Neural progenitor cell (in vitro differentiated cells): ENCODE measurements around the gene MYOT. TPM values are rescaled to one million over a fixed set of nuclear protein-coding genes. Genes with fewer than 3 reads are reported as not detected.

Experiments used
- DNase-seq: peaks from one replicate; pipeline ENCODE4 v3.0.0-alpha.2; 2016; ENCODE audit warnings: low spot score
- H2AFZ ChIP-seq: fragments of 200-600 bp; sonication (generic); replicated peaks from 2 replicates; pipeline ENCODE4 v1.6.1; 2016; ENCODE audit warnings: antibody characterized with exemption
- H3F3A ChIP-seq: fragments of 200-600 bp; sonication (generic); 2 replicates; pipeline ENCODE4 v1.6.1; 2016; ENCODE audit warnings: antibody characterized with exemption, low read depth
- H3K27ac ChIP-seq: fragments of 200-600 bp; sonication (generic); 2 replicates; pipeline ENCODE4 v1.5.1; 2016; ENCODE audit warnings: mild to moderate bottlenecking
- H3K27me3 ChIP-seq: fragments of 200-600 bp; sonication (generic); 2 replicates; pipeline ENCODE4 v1.6.1; 2016; ENCODE audit warnings: mild to moderate bottlenecking, moderate library complexity
- H3K36me3 ChIP-seq: fragments of 200-600 bp; sonication (generic); 2 replicates; pipeline ENCODE4 v1.5.1; 2016
- H3K4me1 ChIP-seq: fragments of 200-600 bp; sonication (generic); 2 replicates; pipeline ENCODE4 v1.6.1; 2016; ENCODE audit warnings: mixed run types
- H3K4me2 ChIP-seq: fragments of 200-600 bp; sonication (generic); 2 replicates; pipeline ENCODE4 v1.6.1; 2016
- H3K4me3 ChIP-seq: fragments of 200-600 bp; sonication (generic); 2 replicates; pipeline ENCODE4 v1.5.1; 2016
- H3K79me2 ChIP-seq: fragments of 200-600 bp; sonication (generic); 2 replicates; pipeline ENCODE4 v1.6.1; 2016; ENCODE audit warnings: low read depth
- H3K9ac ChIP-seq: fragments of 200-600 bp; sonication (generic); 2 replicates; pipeline ENCODE4 v1.6.1; 2016
- H3K9me3 ChIP-seq: fragments of 200-600 bp; sonication (generic); 2 replicates; pipeline ENCODE4 v1.5.1; 2016; ENCODE audit warnings: low read depth
- H4K20me1 ChIP-seq: fragments of 200-600 bp; sonication (generic); 2 replicates; pipeline ENCODE4 v1.6.1; 2016; ENCODE audit warnings: low read depth
- H3K27ac Mint-ChIP-seq: 3 replicates; pipeline ENCODE4 v1.8.0; 2021; ENCODE audit warnings: mixed read lengths
- H3K27me3 Mint-ChIP-seq: 2 replicates; pipeline ENCODE4 v1.8.0; 2022; ENCODE audit warnings: low read depth, mild to moderate bottlenecking, inconsistent platforms, moderate library complexity, mixed read lengths; ENCODE audit not compliant: insufficient read depth
- H3K36me3 Mint-ChIP-seq: 3 replicates; pipeline ENCODE4 v1.8.0; 2021; ENCODE audit warnings: mixed read lengths
- H3K4me1 Mint-ChIP-seq: 3 replicates; pipeline ENCODE4 v1.8.0; 2021; ENCODE audit warnings: mixed read lengths
- H3K4me3 Mint-ChIP-seq: 3 replicates; pipeline ENCODE4 v1.8.0; 2021; ENCODE audit warnings: mild to moderate bottlenecking, moderate library complexity, mixed read lengths
- H3K9me3 Mint-ChIP-seq: 3 replicates; pipeline ENCODE4 v1.8.0; 2020; ENCODE audit warnings: mixed read lengths
- EZH2 ChIP-seq: fragments of 200-600 bp; sonication (generic); IDR thresholded peaks from 2 replicates; pipeline ENCODE4 v1.6.1; 2017; ENCODE audit warnings: antibody characterized with exemption, mild to moderate bottlenecking, moderate library complexity
- EZH2phosphoT487 ChIP-seq: fragments of 200-600 bp; sonication (generic); IDR thresholded peaks from 2 replicates; pipeline ENCODE4 v1.6.1; 2017; ENCODE audit warnings: antibody characterized with exemption
- total RNA-seq: library from RNA; depleted of rRNA; stranded (reverse); fragments of >200 nt; gene quantifications from 2 replicates; pipeline ENCODE4 v1.2.3, GENCODE V29; 2015; ENCODE audit warnings: low replicate concordance
- TF ChIP-seq, protein P1 (sequence below): fragments of 200-600 bp; sonication (generic); IDR thresholded peaks from 2 replicates; pipeline ENCODE4 v1.5.1; 2017; ENCODE audit warnings: antibody characterized with exemption, mild to moderate bottlenecking

The MYOT gene
- total RNA-seq, 1 donor from 2014 or later, result not detected

DNA sequence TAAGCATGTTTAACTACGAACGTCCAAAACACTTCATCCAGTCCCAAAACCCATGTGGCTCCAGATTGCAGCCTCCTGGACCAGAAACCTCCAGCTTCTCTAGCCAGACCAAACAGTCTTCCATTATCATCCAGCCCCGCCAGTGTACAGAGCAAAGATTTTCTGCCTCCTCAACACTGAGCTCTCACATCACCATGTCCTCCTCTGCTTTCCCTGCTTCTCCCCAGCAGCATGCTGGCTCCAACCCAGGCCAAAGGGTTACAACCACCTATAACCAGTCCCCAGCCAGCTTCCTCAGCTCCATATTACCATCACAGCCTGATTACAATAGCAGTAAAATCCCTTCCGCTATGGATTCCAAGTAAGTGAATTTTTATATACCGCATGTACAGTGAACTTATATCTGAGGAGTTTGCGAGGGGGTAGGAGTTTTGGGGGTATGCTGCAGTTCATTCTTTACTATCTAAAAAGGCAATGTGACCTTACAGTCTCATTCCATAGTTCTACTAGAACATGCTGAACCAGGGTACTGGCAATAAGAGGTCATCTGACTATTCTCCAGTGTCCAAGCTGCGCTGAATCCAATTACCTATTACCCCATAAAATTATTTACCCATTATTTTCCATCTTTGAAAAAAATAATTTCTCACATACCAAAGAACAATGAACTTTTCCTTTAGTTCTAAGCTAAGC lies 3.1 kb downstream of the MYOT start:
- peak overlapping the region; percentile 85 for H3K27ac Mint-ChIP-seq
- Histone ChIP-seq H3K9me3 (no peaks in the 10 kb centered on the region), H3K4me2 (no peak overlapping the region), H3F3A (no peaks in the 10 kb centered on the region), H3K4me1 (peaks cover 11% of the 10 kb centered on the region), H4K20me1 (no peaks in the 10 kb centered on the region), H3K27me3 (no peaks in the 10 kb centered on the region), H3K9ac (no peak overlapping the region), H3K79me2 (no peaks in the 10 kb centered on the region), H2AFZ (peak overlapping the region; percentile 20), H3K27ac (no peak overlapping the region), H3K36me3 (no peaks in the 10 kb centered on the region), H3K4me3 (no peak overlapping the region)
- no peaks in the 10 kb centered on the region for H3K9me3 Mint-ChIP-seq
- no peak for TF ChIP-seq EZH2
- no peak for TF ChIP-seq EZH2phosphoT487
- TF ChIP-seq, protein P1, sequence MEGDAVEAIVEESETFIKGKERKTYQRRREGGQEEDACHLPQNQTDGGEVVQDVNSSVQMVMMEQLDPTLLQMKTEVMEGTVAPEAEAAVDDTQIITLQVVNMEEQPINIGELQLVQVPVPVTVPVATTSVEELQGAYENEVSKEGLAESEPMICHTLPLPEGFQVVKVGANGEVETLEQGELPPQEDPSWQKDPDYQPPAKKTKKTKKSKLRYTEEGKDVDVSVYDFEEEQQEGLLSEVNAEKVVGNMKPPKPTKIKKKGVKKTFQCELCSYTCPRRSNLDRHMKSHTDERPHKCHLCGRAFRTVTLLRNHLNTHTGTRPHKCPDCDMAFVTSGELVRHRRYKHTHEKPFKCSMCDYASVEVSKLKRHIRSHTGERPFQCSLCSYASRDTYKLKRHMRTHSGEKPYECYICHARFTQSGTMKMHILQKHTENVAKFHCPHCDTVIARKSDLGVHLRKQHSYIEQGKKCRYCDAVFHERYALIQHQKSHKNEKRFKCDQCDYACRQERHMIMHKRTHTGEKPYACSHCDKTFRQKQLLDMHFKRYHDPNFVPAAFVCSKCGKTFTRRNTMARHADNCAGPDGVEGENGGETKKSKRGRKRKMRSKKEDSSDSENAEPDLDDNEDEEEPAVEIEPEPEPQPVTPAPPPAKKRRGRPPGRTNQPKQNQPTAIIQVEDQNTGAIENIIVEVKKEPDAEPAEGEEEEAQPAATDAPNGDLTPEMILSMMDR, result no peak
- peaks cover 33% of the 10 kb centered on the region for H3K4me1 Mint-ChIP-seq
- no peaks in the 10 kb centered on the region for H3K36me3 Mint-ChIP-seq
- no peak for DNase-seq
- no peaks in the 10 kb centered on the region for H3K27me3 Mint-ChIP-seq
- no peak overlapping the region for H3K4me3 Mint-ChIP-seq

- no peak for TF ChIP-seq EZH2phosphoT487
- TF ChIP-seq, protein P1, result no peak
- TF ChIP-seq EZH2, result no peak
- peaks cover 33% of the 10 kb centered on the region for H3K4me1 Mint-ChIP-seq
- H3K4me1 ChIP-seq, result peaks cover 11% of the 10 kb centered on the region
- H3K36me3 Mint-ChIP-seq, result no peaks in the 10 kb centered on the region
- H2AFZ ChIP-seq, result no peak overlapping the region
- H3K27me3 Mint-ChIP-seq, result no peaks in the 10 kb centered on the region
- H3K27me3 ChIP-seq, result no peaks in the 10 kb centered on the region
- H3K9ac ChIP-seq, result no peak overlapping the region
- no peak overlapping the region for H3K4me3 Mint-ChIP-seq
- no peaks in the 10 kb centered on the region for H3K9me3 ChIP-seq
- no peak overlapping the region for H3K4me2 ChIP-seq
- H3K27ac Mint-ChIP-seq, result peak overlapping the region; percentile 78
- H4K20me1 ChIP-seq, result no peaks in the 10 kb centered on the region
- no peak for DNase-seq
- no peaks in the 10 kb centered on the region for H3K36me3 ChIP-seq
- no peaks in the 10 kb centered on the region for H3K9me3 Mint-ChIP-seq
- no peaks in the 10 kb centered on the region for H3K79me2 ChIP-seq
- no peaks in the 10 kb centered on the region for H3F3A ChIP-seq
- no peak overlapping the region for H3K4me3 ChIP-seq
- no peak overlapping the region for H3K27ac ChIP-seq
Observed at GRCh38 chr5:137871571-137871970, 3.9 kb downstream of the MYOT start.

GRCh38 chr5:137872466-137872865 lies 4.8 kb downstream of the MYOT start:
- Histone ChIP-seq H3K27me3 (no peaks in the 10 kb centered on the region), H3F3A (no peaks in the 10 kb centered on the region), H3K36me3 (no peaks in the 10 kb centered on the region), H3K27ac (no peak overlapping the region), H3K4me3 (no peak overlapping the region), H3K79me2 (no peaks in the 10 kb centered on the region), H3K9ac (no peak overlapping the region), H4K20me1 (no peaks in the 10 kb centered on the region), H3K4me1 (peaks cover 11% of the 10 kb centered on the region), H2AFZ (peak overlapping the region; percentile 26), H3K9me3 (no peaks in the 10 kb centered on the region), H3K4me2 (no peak overlapping the region)
- DNase-seq, result peak; percentile 14
- H3K9me3 Mint-ChIP-seq, result no peaks in the 10 kb centered on the region
- H3K4me3 Mint-ChIP-seq, result no peak overlapping the region
- H3K27ac Mint-ChIP-seq, result peak overlapping the region; percentile 33
- no peaks in the 10 kb centered on the region for H3K36me3 Mint-ChIP-seq
- no peaks in the 10 kb centered on the region for H3K27me3 Mint-ChIP-seq
- TF ChIP-seq, protein P1, result no peak
- TF ChIP-seq EZH2 (no peak), EZH2phosphoT487 (no peak)
- H3K4me1 Mint-ChIP-seq, result peaks cover 35% of the 10 kb centered on the region
